ENCODE results near the gene DPF3.

- TF ChIP-seq YY1 (IDR thresholded peaks at IDR 0.05; ENCODE audit: low read depth), result no peak
- no peak for TF ChIP-seq MAX (IDR thresholded peaks at IDR 0.05)
- no peak for TF ChIP-seq TCF12 (IDR thresholded peaks at IDR 0.05; ENCODE audit: low read depth)
- TF ChIP-seq USF1 (IDR thresholded peaks at IDR 0.05), result no peak
- no peak for TF ChIP-seq FOXM1 (IDR thresholded peaks at IDR 0.05; ENCODE audit: borderline replicate concordance, low read depth)
- no peak for TF ChIP-seq CREB1 (IDR thresholded peaks at IDR 0.05; ENCODE audit: low read depth)
- TF ChIP-seq TAF1 (IDR thresholded peaks at IDR 0.05; ENCODE audit: low read depth), result no peak
- TF ChIP-seq RAD21 (IDR thresholded peaks at IDR 0.05; ENCODE audit: low read depth), result no peak
- no peak for TF ChIP-seq REST (IDR thresholded peaks at IDR 0.05; ENCODE audit: low read depth)
- TF ChIP-seq CEBPB (IDR thresholded peaks at IDR 0.05), result no peak
Observed at GRCh38 chr14:72640911-72641485, 252.9 kb downstream of the DPF3 start.
